Right lobe of liver (tissue), 4 donors: ENCODE results near the gene SS18.
"Not testable (repeated sequence)": the region's sequence is repeated elsewhere in the genome, so short reads cannot be mapped to it uniquely, and the experiment has no call there.

Experiments
- CTCF ChIP-seq, 4 donors: fragments of 200-600 bp in 3 of 4; fragments of 450-650 bp in 1 of 4; IDR thresholded peaks; one replicate each; pipeline versions ENCODE4 v1.5.1 to v1.8.0; 2016 to 2022; ENCODE audit warnings: antibody characterized with exemption in 4 of 4, mild to moderate bottlenecking in 2 of 4
- POLR2A ChIP-seq: fragments of 450-650 bp; IDR thresholded peaks from one replicate; pipeline ENCODE4 v1.6.1; 2017; ENCODE audit warnings: antibody characterized with exemption, mild to moderate bottlenecking
- donor health status: DM: no; HTN: no; CAD: no.
- donor health status: DM: no; HTN: no; CAD: no.
- donor health status: DM: no; HTN: yes; CAD: no.

- TF ChIP-seq CTCF (IDR thresholded peaks at IDR 0.05); POLR2A: not testable (repeated sequence)
These were observed 31.6 kb upstream of the SS18 start for GRCh38 chr18:26121994-26122393.
